Keratinocyte (primary cell): ENCODE results near the gene KRT23.

Experiments used
- EZH2 ChIP-seq: IDR thresholded peaks from one replicate; pipeline ENCODE4 v1.6.1; 2012; ENCODE audit warnings: inconsistent platforms, mild to moderate bottlenecking, low read length, moderate library complexity
- TF ChIP-seq, protein P1 (sequence below), 3 experiments: IDR thresholded peaks in 1 of 3; conservative IDR thresholded peaks in 1 of 3; optimal IDR thresholded peaks in 1 of 3; 2 replicates in 2 of 3; 3 replicates in 1 of 3; pipeline versions ENCODE3 to v1.5.1; 2011; ENCODE audit warnings: low read length in 3 of 3, mild to moderate bottlenecking in 3 of 3, moderate library complexity in 2 of 3, control low read depth in 1 of 3, inconsistent platforms in 1 of 3; ENCODE audit not compliant: insufficient read depth in 2 of 3; ENCODE audit errors: extremely low read depth in 1 of 3

DNA sequence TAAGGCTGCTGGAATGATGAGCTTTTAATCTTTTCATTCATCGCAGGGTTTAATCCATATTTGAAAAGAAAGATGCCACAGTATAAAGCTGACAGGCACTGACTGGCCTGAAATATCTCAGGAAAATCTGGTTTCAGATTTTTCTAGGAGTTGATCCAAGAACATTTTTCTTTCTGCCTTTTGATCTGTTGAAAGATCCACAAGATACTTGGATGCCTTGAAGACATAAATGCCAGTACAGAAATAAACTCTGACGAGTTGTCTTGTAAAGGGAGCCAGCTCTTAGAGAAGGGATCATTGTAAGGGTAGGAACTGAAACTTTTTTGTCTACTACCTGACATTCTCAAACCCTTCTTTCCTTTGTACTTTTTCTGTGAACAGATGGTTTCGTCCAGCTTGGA is 27.0 kb downstream of the KRT23 start:
- TF ChIP-seq, protein P1, sequence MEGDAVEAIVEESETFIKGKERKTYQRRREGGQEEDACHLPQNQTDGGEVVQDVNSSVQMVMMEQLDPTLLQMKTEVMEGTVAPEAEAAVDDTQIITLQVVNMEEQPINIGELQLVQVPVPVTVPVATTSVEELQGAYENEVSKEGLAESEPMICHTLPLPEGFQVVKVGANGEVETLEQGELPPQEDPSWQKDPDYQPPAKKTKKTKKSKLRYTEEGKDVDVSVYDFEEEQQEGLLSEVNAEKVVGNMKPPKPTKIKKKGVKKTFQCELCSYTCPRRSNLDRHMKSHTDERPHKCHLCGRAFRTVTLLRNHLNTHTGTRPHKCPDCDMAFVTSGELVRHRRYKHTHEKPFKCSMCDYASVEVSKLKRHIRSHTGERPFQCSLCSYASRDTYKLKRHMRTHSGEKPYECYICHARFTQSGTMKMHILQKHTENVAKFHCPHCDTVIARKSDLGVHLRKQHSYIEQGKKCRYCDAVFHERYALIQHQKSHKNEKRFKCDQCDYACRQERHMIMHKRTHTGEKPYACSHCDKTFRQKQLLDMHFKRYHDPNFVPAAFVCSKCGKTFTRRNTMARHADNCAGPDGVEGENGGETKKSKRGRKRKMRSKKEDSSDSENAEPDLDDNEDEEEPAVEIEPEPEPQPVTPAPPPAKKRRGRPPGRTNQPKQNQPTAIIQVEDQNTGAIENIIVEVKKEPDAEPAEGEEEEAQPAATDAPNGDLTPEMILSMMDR (optimal IDR thresholded peaks at IDR 0.05 in 1 of 3, IDR thresholded peaks at IDR 0.05 in 1 of 3, conservative IDR thresholded peaks at IDR 0.05 in 1 of 3; ENCODE audit: extremely low read depth in 1 of 3, insufficient read depth in 2 of 3, low read length in 3 of 3): no peak
- TF ChIP-seq EZH2: no peak
